Thyroid gland (tissue), 4 donors: Measurements from ENCODE around the gene ZNF561.
"Not testable (repeated sequence)": the region's sequence is repeated elsewhere in the genome, so short reads cannot be mapped to it uniquely, and the experiment has no call there.

Experiments
- CTCF ChIP-seq, 6 experiments: fragments of 200-600 bp in 3 of 6; fragments of 450-650 bp in 3 of 6; sonication (generic) in 3 of 6; IDR thresholded peaks; one replicate each; pipeline ENCODE4 v1.5.1; 2016 to 2019; ENCODE audit warnings: antibody characterized with exemption in 6 of 6, mild to moderate bottlenecking in 2 of 6, inconsistent platforms in 1 of 6, moderate library complexity in 1 of 6
- POLR2A ChIP-seq, 2 donors: fragments of 450-650 bp; IDR thresholded peaks; one replicate each; pipeline ENCODE4 v1.6.1; 2017; ENCODE audit warnings: antibody characterized with exemption in 2 of 2, mild to moderate bottlenecking in 2 of 2, moderate library complexity in 1 of 2

GRCh38 chr19:9653066-9653555 is 32.1 kb upstream of the ZNF561 start:
- TF ChIP-seq CTCF, POLR2A (IDR thresholded peaks at IDR 0.05): not testable (repeated sequence)
